Thoracic aorta endothelial cell (primary cell): ENCODE data around the gene CCDC32. TPM values are rescaled to one million over a fixed set of nuclear protein-coding genes. Genes with fewer than 3 reads are reported as not detected.

Experiments used
- small RNA-seq: library from RNA; depleted of rRNA; stranded (forward); fragments of <200 nt; gene quantifications from one replicate; pipeline ENCODE3, GENCODE V24; 2012
- total RNA-seq: library from RNA; depleted of rRNA; stranded (reverse); fragments of >200 nt; gene quantifications from 2 replicates; pipeline ENCODE4 v1.2.3, GENCODE V29; 2012

The CCDC32 gene
- 19.8 and 24.1 TPM in 2 replicates for total RNA-seq

GRCh38 chr15:40564591-40565332 lies at the start of gene CCDC32:
Gene CCDC32, minus strand, starts transcription at chr15:40565042. Its CDS starts 2,027 bp downstream, at chr15:40563015.

GRCh38 chr15:40593588-40594428 lies 29.0 kb upstream of the CCDC32 start, which contains the start of gene KNL1:
Gene KNL1, plus strand, starts transcription at chr15:40594249. Its CDS starts 8,683 bp downstream, at chr15:40602932.

GRCh38 chr15:40569129-40569953 lies 4.5 kb upstream of the CCDC32 start, which contains the start of gene RPUSD2:
Gene RPUSD2, plus strand, starts transcription at chr15:40569299. Its CDS starts 39 bp downstream, at chr15:40569338.

Small RNAs within 50 kb of the gene (small RNA-seq; reads per million reads assigned to genes)
- gene RF00017 (not detected), gene RNU6-516P (not detected)

Other genes with a start within 250 kb of the CCDC32 start
- 24.2 and 30.9 TPM in 2 replicates for gene INAFM2, start 241.3 kb downstream of the CCDC32 start, total RNA-seq
- 25.6 and 32.7 TPM in 2 replicates for gene CCDC9B, start 224.1 kb downstream of the CCDC32 start, total RNA-seq
- not detected in 2 replicates for gene PHGR1, start 214.0 kb downstream of the CCDC32 start, total RNA-seq
- gene DISP2, start 206.8 kb downstream of the CCDC32 start, total RNA-seq: 0.14 and 0.27 TPM in 2 replicates
- gene KNSTRN, start 182.3 kb downstream of the CCDC32 start, total RNA-seq: 53.6 and 83.1 TPM in 2 replicates
- 39.2 and 48.5 TPM in 2 replicates for gene IVD, start 159.2 kb downstream of the CCDC32 start, total RNA-seq
- gene BAHD1, start 124.1 kb downstream of the CCDC32 start, total RNA-seq: 12.2 and 14.5 TPM in 2 replicates
- gene CHST14, start 94.1 kb downstream of the CCDC32 start, total RNA-seq: 17.4 and 19.3 TPM in 2 replicates
- 10.0 and 10.6 TPM in 2 replicates for gene RPUSD2, start 4.3 kb upstream of the CCDC32 start, total RNA-seq
- 62.6 and 107 TPM in 2 replicates for gene KNL1, start 29.2 kb upstream of the CCDC32 start, total RNA-seq
- gene RAD51, start 130.1 kb upstream of the CCDC32 start, total RNA-seq: 10.2 and 12.1 TPM in 2 replicates
- gene RMDN3, start 190.2 kb upstream of the CCDC32 start, total RNA-seq: 28.3 and 32.8 TPM in 2 replicates
- gene GCHFR, start 199.0 kb upstream of the CCDC32 start, total RNA-seq: 4.5 and 7.4 TPM in 2 replicates
- gene C15orf62, start 204.9 kb upstream of the CCDC32 start, total RNA-seq: 0.40 and 1.0 TPM in 2 replicates
- gene ZFYVE19, start 242.0 kb upstream of the CCDC32 start, total RNA-seq: 18.5 and 27.3 TPM in 2 replicates
- gene DNAJC17, start 242.4 kb upstream of the CCDC32 start, total RNA-seq: 21.8 and 35.0 TPM in 2 replicates